ENCODE measurements around the gene PPFIA3.

DNA sequence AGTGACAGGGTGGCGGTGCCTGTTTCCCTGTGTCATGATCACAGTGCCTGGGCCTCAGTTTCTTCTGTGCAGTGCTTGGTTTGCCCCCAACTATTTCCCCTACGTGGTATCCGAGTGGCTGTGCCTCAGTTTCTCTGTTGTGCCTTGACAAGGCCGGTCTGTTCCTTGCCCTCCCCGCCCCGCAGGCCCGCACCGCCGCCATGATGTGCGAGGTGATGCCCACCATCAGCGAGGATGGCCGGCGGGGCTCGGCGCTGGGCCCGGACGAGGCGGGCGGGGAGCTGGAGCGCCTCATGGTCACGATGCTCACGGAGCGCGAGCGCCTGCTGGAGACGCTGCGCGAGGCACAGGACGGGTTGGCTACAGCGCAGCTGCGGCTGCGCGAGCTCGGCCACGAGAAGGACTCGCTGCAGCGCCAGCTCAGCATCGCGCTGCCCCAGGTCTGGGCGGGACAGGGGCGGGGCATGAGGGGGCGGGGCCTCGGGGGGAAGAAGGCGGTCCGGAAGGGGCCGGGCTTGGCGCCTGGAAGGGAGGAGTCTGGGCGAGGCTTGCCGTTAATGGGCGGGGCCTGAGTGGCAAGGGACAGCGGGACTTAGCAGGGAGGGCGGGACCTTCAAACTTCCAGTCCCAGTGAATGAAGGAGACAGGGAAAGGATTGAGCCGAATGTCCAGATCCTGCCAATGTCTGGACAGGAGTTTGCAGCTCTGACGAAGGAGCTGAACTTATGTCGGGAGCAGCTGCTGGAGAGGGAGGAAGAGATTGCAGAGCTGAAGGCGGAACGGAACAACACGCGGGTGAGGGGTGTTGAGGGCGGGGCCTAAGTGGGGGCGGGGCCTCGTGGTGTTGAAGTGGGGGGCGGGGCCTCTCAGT is 8.6 kb downstream of the PPFIA3 start:
- TF ChIP-seq, protein P1, sequence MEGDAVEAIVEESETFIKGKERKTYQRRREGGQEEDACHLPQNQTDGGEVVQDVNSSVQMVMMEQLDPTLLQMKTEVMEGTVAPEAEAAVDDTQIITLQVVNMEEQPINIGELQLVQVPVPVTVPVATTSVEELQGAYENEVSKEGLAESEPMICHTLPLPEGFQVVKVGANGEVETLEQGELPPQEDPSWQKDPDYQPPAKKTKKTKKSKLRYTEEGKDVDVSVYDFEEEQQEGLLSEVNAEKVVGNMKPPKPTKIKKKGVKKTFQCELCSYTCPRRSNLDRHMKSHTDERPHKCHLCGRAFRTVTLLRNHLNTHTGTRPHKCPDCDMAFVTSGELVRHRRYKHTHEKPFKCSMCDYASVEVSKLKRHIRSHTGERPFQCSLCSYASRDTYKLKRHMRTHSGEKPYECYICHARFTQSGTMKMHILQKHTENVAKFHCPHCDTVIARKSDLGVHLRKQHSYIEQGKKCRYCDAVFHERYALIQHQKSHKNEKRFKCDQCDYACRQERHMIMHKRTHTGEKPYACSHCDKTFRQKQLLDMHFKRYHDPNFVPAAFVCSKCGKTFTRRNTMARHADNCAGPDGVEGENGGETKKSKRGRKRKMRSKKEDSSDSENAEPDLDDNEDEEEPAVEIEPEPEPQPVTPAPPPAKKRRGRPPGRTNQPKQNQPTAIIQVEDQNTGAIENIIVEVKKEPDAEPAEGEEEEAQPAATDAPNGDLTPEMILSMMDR (IDR thresholded peaks at IDR 0.05; ENCODE audit: low read length): peak; percentile 22
- no peak for TF ChIP-seq EZH2phosphoT487 (IDR thresholded peaks at IDR 0.05; ENCODE audit: low read length)
